GM19328 (cell line): Measurements from ENCODE around the gene FREY1.
"Not testable (repeated sequence)": the region's sequence is repeated elsewhere in the genome, so short reads cannot be mapped to it uniquely, and the experiment has no call there.

Experiments
- ATAC-seq: cut with Tn5 transposase; IDR thresholded peaks from one replicate; pipeline ENCODE4 v1.9.1; 2021; ENCODE audit warnings: mild to moderate bottlenecking, moderate library complexity; ENCODE audit not compliant: unreplicated experiment

FREY1 gene

GRCh38 chr11:45917286-45917622 lies 10.2 kb upstream of the FREY1 start:
- no peak for ATAC-seq

GRCh38 chr11:45915446-45915845 lies 8.4 kb upstream of the FREY1 start:
- no peak for ATAC-seq

GRCh38 chr11:45913942-45914635 lies 7.0 kb upstream of the FREY1 start:
- no peak for ATAC-seq

GRCh38 chr11:45913514-45913913 lies 6.4 kb upstream of the FREY1 start:
- ATAC-seq = no peak

- no peak for ATAC-seq
Measured at GRCh38 chr11:45910623-45911022, 3.6 kb upstream of the FREY1 start.

- no peak for ATAC-seq
Measured at GRCh38 chr11:45909594-45910475, 2.8 kb upstream of the FREY1 start.

GRCh38 chr11:45907911-45908370 lies 870 bp upstream of the FREY1 start:
- ATAC-seq = no peak

GRCh38 chr11:45906096-45906682 lies 882 bp downstream of the FREY1 start:
- ATAC-seq = no peak

- ATAC-seq = not testable (repeated sequence)
Measured at GRCh38 chr11:45905576-45905975, 1.5 kb downstream of the FREY1 start.

GRCh38 chr11:45905095-45905494 lies 2.0 kb downstream of the FREY1 start:
- no peak for ATAC-seq

- no peak for ATAC-seq
Measured at GRCh38 chr11:45904309-45904915, 2.7 kb downstream of the FREY1 start.

- no peak for ATAC-seq
Measured at GRCh38 chr11:45902452-45903380, 4.4 kb downstream of the FREY1 start.

GRCh38 chr11:45901626-45902025 lies 5.4 kb downstream of the FREY1 start:
- no peak for ATAC-seq

- no peak for ATAC-seq
Measured at GRCh38 chr11:45900916-45901617, 6.0 kb downstream of the FREY1 start.

GRCh38 chr11:45900175-45900800 lies 6.8 kb downstream of the FREY1 start:
- not testable (repeated sequence) for ATAC-seq

GRCh38 chr11:45899448-45900174 lies 7.5 kb downstream of the FREY1 start:
- no peak for ATAC-seq

- no peak for ATAC-seq
Measured at GRCh38 chr11:45899086-45899447, 8.0 kb downstream of the FREY1 start.

GRCh38 chr11:45897556-45897955 lies 9.5 kb downstream of the FREY1 start:
- ATAC-seq = no peak
